GM19438 (cell line): ENCODE results near the gene RNASET2.
A peak's percentile ranks its signal among the peaks of the same experiment; 100 is the strongest.
"Not testable (repeated sequence)": the region's sequence is repeated elsewhere in the genome, so short reads cannot be mapped to it uniquely, and the experiment has no call there.

Experiments
- ATAC-seq: cut with Tn5 transposase; IDR thresholded peaks from one replicate; pipeline ENCODE4 v1.9.1; 2021; ENCODE audit warnings: low read depth; ENCODE audit not compliant: unreplicated experiment

The RNASET2 gene

GRCh38 chr6:166929542-166930189 lies 26.7 kb downstream of the RNASET2 start:
- ATAC-seq = no peak

GRCh38 chr6:166928644-166929541 lies 27.5 kb downstream of the RNASET2 start:
- no peak for ATAC-seq

- no peak for ATAC-seq
Measured at GRCh38 chr6:166927935-166928643, 28.3 kb downstream of the RNASET2 start.

GRCh38 chr6:166927240-166927934 lies 29.0 kb downstream of the RNASET2 start:
- ATAC-seq = no peak

GRCh38 chr6:166926748-166927147 lies 29.6 kb downstream of the RNASET2 start:
- ATAC-seq = no peak

- no peak for ATAC-seq
Measured at GRCh38 chr6:166925141-166925996, 31.0 kb downstream of the RNASET2 start.

GRCh38 chr6:166924531-166924930 lies 31.8 kb downstream of the RNASET2 start:
- ATAC-seq = no peak

GRCh38 chr6:166922937-166923336 lies 33.4 kb downstream of the RNASET2 start:
- ATAC-seq = no peak

GRCh38 chr6:166921570-166921969 lies 34.8 kb downstream of the RNASET2 start:
- no peak for ATAC-seq

- ATAC-seq = no peak
Measured at GRCh38 chr6:166916824-166917223, 39.5 kb downstream of the RNASET2 start.

- not testable (repeated sequence) for ATAC-seq
Measured at GRCh38 chr6:166915484-166915883, 40.9 kb downstream of the RNASET2 start.

GRCh38 chr6:166914952-166915351 lies 41.4 kb downstream of the RNASET2 start:
- not testable (repeated sequence) for ATAC-seq

- no peak for ATAC-seq
Measured at GRCh38 chr6:166911248-166911677, 45.1 kb downstream of the RNASET2 start.

GRCh38 chr6:166910601-166911000 lies 45.7 kb downstream of the RNASET2 start:
- ATAC-seq = no peak

GRCh38 chr6:166908811-166909210 lies 47.5 kb downstream of the RNASET2 start:
- no peak for ATAC-seq

- ATAC-seq = no peak
Measured at GRCh38 chr6:166907871-166908806, 48.2 kb downstream of the RNASET2 start.

GRCh38 chr6:166907373-166907841 lies 48.9 kb downstream of the RNASET2 start:
- peak; percentile 89 for ATAC-seq

- no peak for ATAC-seq
Measured at GRCh38 chr6:166906376-166907044, 49.8 kb downstream of the RNASET2 start.
